ENCODE results near the gene RPL19. TPM values are rescaled to one million over a fixed set of nuclear protein-coding genes. Genes with fewer than 3 reads are reported as not detected.

The RPL19 gene
- total RNA-seq, 1 donor, result 3,292 TPM

DNA sequence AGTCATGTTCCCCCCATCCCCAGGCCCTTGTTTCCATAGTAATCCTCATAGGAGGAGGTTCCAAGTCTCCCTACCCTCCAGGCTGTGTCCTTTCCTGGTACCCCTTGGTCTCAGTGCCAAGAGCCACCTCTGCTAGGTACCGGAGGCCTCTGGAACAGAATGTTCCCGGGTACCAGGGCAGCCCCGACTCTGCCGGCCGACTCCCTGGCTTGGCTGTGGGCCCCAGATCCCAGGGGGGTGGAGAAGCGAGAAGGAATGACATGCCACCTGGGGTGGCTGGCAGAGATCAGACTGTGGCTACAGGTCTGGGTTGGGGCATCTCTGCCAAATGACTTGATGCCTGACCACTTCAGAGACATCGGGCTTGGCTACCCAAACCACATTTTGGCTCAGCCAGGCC is 22.1 kb downstream of the RPL19 start:
- peaks cover 17% of the 10 kb centered on the region for H3K4me1 ChIP-seq (ENCODE audit: insufficient read depth, low read length)

DNA sequence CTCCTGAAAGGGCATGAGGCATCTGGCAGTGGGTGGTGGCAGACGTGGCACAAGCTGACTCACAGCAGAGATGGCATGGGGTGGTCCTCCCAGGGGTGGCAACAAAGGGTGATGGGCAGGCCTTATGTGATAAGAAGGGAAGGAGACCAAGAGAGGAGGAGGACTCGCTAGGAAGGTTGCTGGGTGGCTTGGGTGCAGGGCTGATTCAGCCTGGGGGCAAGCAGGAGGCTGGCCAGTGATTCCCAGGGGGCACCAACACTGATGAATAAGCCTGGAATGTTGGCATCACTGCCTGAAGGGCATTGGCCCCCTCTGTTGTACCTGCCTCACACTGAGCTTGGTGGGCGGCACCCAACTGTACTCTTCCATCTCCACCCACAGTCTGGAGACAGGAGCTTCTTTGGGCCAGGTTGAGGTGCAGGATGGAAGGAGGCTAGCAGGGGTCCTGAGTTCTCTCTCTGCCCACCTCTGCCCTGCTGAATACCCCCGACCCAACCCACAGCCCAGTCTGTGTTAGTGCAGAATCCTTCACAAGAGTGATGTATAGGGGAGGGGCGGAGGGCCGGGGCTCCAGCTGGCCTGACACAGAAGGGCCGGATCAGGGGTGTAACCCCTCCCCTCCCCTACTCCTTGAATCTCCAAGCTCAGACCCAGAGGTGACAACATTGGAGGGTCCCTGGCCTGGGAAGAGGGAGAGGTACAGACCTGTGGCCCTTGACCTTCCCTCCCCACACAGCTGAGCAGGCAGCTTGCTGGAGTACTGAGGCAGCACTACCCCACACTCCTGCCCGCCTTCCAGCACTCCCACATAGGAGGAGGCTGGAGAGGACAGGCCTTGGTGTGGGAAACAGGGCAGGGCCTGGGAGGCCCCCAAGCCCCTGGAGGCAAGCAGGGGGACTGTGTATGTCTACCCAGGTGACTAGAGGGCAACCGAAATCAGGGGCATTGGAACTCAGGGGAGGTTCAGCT is 23.1 kb downstream of the RPL19 start:
- Histone ChIP-seq H3K9me3 (ENCODE audit: low read depth, low read length) (no peaks in the 10 kb centered on the region), H3K4me1 (ENCODE audit: insufficient read depth, low read length) (peaks cover 17% of the 10 kb centered on the region), H3K27me3 (ENCODE audit: insufficient read depth, low read length) (peaks cover 42% of the 10 kb centered on the region), H3K4me3 (ENCODE audit: low read length) (no peak overlapping the region)

More for the DNA sequence above, 22.1 kb downstream of the RPL19 start:
- Histone ChIP-seq H3K4me3 (ENCODE audit: low read length) (no peak overlapping the region), H3K9me3 (ENCODE audit: low read depth, low read length) (no peaks in the 10 kb centered on the region), H3K27me3 (ENCODE audit: insufficient read depth, low read length) (peaks cover 33% of the 10 kb centered on the region)

DNA sequence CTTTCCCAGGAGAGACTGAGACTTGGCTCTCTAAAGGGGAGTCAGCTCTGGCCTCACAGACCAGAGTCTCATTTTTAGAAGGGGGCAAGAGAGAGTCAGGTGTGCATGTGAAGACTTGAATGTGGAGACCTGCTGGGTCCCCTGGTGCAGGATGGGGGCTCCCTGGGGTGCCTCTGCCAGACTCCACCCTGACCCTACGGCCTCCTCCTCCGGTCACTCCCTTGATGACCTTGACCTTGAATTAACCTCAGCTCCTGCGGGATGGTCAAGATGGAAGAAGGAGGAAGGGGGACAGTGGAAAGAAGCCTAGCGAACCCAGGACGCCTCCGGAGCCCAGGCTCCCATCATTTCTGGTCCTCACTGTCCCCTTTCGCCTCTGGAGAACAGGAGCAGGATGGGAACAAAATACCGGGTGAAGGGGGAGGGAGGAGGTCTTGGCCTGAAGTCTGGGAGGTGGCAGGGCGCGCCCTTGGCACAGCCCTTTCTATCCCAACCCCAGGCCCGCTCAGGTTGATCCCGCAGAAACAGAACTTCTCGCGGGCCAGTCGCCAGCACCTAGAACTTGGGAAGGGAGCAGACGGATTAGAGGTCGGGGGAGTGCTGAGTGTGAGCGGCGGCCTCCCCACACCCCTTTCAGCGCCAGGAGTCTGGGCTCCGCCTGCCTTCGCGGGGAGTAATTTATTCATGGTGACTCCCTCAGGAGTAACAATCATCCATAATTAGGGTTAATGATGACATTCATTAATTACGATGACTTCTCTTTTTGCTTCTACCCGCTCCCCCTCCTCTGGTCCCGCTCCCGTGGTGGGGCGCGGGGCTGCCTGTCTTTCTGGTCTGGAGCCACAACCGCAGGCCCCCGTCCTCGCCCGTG is 24.1 kb downstream of the RPL19 start:
- no peak overlapping the region for H3K4me3 ChIP-seq (ENCODE audit: low read length)
- H3K4me1 ChIP-seq (ENCODE audit: insufficient read depth, low read length), result peaks cover 17% of the 10 kb centered on the region
- H3K27me3 ChIP-seq (ENCODE audit: insufficient read depth, low read length), result peaks cover 42% of the 10 kb centered on the region
- no peaks in the 10 kb centered on the region for H3K9me3 ChIP-seq (ENCODE audit: low read depth, low read length)

DNA sequence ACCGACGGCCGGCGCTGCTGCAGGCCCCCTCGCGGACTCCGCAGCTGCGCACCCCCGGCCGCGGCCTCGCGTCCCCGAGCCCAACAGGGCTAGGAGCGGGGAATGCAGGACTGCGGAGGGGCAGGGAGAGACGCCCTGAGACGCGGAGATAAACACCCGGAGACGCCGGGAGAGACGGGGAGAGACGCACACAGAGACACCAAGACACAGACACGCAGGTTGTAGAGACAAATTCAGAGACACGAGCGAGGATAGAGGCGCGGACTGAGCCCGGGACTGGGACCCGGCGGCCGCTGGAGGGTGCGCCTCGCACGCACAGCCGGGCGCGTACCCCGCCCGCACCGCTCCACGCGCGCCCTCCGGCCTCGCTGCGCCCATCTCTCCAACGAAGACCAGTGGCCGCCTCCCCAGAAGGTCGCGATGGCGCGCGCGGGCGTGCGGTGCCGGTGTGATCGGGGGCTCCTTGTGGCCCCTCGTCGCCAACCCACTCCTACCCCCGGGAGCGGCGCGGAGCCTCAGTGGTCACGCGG is 24.8 kb downstream of the RPL19 start:
- peaks cover 17% of the 10 kb centered on the region for H3K4me1 ChIP-seq (ENCODE audit: insufficient read depth, low read length)
- H3K27me3 ChIP-seq (ENCODE audit: insufficient read depth, low read length), result peaks cover 42% of the 10 kb centered on the region
- H3K9me3 ChIP-seq (ENCODE audit: low read depth, low read length), result no peaks in the 10 kb centered on the region
- H3K4me3 ChIP-seq (ENCODE audit: low read length), result no peak overlapping the region

DNA sequence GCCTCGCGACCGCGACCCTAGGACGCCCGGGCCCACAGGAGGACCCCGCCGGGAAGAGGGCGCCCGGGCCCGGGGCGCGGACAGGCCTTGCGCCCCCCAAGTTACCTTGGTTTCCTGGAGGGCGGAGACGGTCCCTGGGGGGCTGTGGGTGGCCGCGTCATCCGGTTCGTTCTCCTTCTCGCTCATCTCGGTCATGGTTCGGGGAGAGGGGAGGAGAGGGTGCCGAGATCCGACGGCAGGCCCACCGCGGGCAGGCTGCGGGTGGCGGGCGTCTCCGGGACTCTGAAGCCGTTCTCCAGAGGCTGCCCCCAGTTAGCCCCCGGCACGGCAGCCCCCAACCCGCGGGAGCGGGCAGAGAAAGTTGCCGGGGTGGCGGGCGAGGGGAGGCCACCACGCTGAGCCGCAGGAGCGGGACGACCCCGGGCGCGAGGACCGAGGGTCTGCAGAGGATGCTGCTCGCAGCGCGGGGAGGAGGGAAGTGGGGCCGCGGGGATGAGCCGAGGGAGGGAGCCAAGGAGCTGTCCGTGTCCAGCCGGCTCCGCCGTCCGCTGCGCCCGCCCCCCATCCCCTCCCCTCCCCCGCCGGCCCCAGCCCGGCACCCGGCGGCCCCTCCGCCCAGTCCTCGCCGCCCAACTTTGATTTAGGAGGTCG is 25.4 kb downstream of the RPL19 start, which contains the start of gene STAC2:
Gene STAC2 (minus strand): TSS at position 638 of the 651 bp plus-strand sequence. CDS start 443 bp downstream, at position 195.
- Histone ChIP-seq H3K9me3 (ENCODE audit: low read depth, low read length) (no peaks in the 10 kb centered on the region), H3K4me3 (ENCODE audit: low read length) (no peak within 1 kb of the TSS), H3K27me3 (ENCODE audit: insufficient read depth, low read length) (peaks cover 42% of the 10 kb centered on the region), H3K4me1 (ENCODE audit: insufficient read depth, low read length) (peaks cover 17% of the 10 kb centered on the region)

DNA sequence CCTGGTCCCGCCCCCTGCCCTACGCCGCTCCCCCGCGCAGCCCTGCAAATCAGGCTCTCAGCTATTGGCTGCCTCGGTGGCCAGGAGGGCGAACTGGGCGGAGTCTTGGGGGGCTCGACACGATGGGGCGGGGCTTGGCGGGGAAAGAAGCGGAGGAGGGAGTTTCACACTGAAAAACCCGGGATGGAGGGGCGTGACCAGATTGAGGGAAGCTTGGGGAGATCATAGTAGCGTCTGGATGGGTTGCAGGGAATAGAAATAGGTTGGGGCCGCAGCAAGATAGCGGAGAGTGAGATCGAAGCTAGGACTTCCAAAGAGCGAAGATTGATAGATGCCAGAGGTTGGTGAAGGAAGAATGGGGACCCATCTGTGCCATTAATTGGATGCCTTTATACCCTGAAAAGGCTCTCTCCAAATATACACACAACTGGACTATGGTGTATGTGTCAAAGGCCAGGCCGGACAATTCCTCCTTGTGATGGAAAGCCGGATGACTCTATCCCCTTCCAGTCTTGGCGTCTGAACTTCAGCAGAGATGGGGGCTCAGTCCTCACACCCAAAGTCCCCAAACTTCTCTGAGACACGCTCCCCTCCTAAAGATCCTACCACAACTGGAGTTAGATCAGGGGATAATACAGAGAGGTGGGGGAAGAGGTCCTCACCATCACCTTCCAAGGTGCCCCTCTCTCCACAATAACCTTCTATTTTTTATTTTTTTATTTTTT is 26.0 kb downstream of the RPL19 start:
- no peaks in the 10 kb centered on the region for H3K9me3 ChIP-seq (ENCODE audit: low read depth, low read length)
- no peak overlapping the region for H3K4me3 ChIP-seq (ENCODE audit: low read length)
- H3K4me1 ChIP-seq (ENCODE audit: insufficient read depth, low read length), result peaks cover 17% of the 10 kb centered on the region
- H3K27me3 ChIP-seq (ENCODE audit: insufficient read depth, low read length), result peaks cover 42% of the 10 kb centered on the region

DNA sequence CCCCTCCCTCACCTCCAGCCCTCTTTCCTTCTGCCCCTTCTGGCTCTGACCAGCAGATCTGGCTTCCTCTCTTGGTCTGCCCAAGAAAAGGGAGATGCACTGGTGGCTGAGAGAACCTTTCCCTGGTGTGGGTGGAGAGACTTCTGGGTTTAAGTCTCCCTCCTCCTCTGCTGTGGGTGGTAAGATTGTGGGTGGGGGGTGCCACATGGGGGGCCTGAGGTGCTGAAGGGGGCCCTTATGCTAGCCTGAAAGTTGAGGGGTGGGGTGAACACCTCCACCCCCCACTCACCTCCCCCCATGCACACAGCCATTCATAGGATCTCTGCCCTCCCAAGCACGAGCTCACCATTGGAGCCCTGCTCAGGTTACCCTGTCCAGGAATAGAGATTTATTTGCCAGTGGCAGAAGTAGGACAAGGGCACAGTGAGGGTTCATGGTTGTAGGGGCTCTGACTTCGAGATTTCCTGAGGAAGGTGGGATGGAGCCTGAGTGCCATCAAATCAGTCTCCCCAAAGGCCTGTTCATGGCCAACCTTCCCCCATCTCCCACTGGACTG is 27.4 kb downstream of the RPL19 start:
- H3K4me3 ChIP-seq (ENCODE audit: low read length), result no peak overlapping the region
- H3K27me3 ChIP-seq (ENCODE audit: insufficient read depth, low read length), result peaks cover 47% of the 10 kb centered on the region
- H3K9me3 ChIP-seq (ENCODE audit: low read depth, low read length), result no peaks in the 10 kb centered on the region
- peaks cover 25% of the 10 kb centered on the region for H3K4me1 ChIP-seq (ENCODE audit: insufficient read depth, low read length)

DNA sequence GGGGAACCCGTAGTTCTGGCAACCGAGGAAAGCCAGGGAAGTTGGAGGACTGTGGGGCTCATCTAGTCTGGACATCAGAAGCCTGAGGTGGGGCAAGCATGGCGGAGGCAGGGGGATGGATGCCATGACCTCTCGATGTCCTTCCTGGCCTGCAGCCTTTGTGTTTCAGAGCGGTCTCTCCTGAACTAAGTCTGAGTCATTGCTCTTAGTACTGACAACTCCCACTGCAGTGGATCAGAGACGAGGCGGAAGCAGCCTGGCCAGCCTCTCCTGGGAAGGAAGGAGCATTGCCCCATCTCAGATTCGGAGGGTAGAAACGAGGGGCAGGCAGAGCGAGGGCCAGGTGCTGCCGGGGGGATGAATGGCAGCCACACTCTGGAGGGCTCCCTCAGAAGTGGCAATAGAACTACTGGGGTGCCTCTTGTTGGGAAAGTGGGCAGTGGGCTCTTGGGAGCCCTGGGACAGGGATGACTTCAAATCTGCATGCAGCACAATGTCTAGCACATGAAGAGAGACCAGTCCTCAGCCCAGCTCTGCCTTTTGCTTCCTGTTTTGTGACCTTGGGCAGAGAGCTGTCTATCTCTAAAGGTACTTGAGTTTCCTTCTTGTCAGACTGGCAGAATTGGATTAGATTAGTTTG is 29.3 kb downstream of the RPL19 start:
- Histone ChIP-seq H3K4me1 (ENCODE audit: insufficient read depth, low read length) (peaks cover 25% of the 10 kb centered on the region), H3K4me3 (ENCODE audit: low read length) (no peak overlapping the region), H3K27me3 (ENCODE audit: insufficient read depth, low read length) (peaks cover 36% of the 10 kb centered on the region), H3K9me3 (ENCODE audit: low read depth, low read length) (no peaks in the 10 kb centered on the region)

DNA sequence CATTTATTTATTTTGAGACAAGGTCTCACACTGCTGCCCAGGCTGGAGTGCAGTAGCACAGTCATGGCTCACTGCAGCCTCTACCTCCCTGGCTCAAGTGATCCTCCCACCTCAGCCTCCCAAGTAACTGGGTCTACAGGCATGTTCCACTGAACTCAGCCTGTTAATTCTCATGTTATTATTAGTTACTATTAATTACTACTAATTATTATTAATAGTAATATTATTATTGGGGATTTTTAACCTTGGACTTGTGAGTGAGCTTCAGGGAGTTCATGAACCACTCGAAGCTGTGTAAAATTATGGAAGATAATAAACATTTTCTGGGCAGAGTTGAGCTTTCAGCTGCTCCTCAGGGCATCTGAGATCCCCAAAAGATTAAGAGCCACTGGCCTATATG is 30.3 kb downstream of the RPL19 start:
- peaks cover 28% of the 10 kb centered on the region for H3K27me3 ChIP-seq (ENCODE audit: insufficient read depth, low read length)

DNA sequence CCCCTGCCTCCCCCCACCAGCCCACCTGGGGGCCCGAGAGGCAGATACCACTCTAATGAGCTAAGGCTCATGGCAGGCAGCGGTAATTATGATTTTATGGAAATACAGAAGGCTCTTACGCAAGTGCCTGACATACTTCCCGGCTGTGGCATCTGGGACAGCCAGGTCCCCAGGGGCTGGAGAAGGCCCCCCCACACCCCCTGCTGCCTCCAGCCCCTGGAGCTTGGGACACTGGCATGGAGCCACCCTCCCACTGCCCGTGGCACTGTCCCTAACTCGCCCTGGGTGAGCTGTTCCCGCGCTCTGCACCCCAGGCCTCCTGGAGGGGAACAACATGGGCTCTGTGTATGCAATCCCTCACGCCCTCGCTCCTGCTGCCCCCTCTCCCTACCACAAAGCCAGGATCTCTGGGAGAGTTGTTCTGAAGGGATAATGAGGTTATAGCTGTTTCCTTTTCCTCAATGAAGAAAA is 31.0 kb downstream of the RPL19 start:
- Histone ChIP-seq H3K9me3 (ENCODE audit: low read depth, low read length) (no peaks in the 10 kb centered on the region), H3K27me3 (ENCODE audit: insufficient read depth, low read length) (peaks cover 24% of the 10 kb centered on the region), H3K4me3 (ENCODE audit: low read length) (no peak overlapping the region), H3K4me1 (ENCODE audit: insufficient read depth, low read length) (peaks cover 17% of the 10 kb centered on the region)

More for the DNA sequence above, 30.3 kb downstream of the RPL19 start:
- Histone ChIP-seq H3K4me3 (ENCODE audit: low read length) (no peak overlapping the region), H3K4me1 (ENCODE audit: insufficient read depth, low read length) (peaks cover 17% of the 10 kb centered on the region), H3K9me3 (ENCODE audit: low read depth, low read length) (no peaks in the 10 kb centered on the region)

DNA sequence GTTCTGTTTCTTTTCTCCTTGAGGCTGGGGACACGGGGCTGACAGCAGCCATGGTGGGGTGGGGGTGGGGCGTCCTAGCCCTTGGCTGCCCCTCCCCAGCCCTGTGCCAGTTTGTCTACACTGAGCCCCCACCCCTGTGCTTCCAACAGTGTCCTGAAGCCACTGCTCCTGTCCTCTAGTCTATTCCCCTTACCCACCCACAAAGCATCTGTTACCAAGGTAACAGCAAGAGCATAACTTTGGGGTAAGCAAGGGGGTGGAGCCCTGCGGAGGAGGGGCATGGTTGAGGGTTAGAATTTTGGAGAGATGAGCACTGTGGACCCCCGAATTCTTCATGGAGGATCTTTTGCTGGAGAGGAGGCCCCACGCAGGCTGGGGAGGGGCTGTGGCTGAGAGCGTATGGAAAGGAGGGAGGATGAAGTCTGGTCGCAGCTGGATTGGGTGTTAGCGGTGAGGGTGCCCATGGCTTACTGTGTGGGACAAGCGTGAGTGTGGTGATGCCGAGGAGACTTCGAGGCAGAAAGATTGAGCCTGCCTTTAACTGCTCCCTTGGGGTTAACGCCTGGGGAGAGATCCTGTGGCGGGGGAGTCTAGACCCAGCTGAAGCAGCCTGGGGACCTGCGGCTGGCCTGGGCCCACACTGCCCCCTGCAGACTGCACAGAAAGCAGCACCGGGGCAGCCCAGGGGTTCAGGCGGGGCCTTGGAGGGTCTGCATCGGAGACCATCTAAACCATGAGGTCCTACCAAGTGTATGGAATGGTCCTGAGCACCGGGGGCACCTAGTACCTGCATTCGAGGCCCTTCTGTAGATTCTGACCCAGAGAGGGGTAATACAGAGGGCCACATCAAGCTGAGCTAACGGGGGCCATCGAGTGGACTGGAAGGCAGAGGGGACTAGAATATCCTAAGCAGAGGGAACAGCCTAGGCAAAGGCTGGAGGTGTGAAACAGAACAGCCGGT is 31.8 kb downstream of the RPL19 start:
- no peak overlapping the region for H3K4me3 ChIP-seq (ENCODE audit: low read length)
- H3K27me3 ChIP-seq (ENCODE audit: insufficient read depth, low read length), result peaks cover 16% of the 10 kb centered on the region

DNA sequence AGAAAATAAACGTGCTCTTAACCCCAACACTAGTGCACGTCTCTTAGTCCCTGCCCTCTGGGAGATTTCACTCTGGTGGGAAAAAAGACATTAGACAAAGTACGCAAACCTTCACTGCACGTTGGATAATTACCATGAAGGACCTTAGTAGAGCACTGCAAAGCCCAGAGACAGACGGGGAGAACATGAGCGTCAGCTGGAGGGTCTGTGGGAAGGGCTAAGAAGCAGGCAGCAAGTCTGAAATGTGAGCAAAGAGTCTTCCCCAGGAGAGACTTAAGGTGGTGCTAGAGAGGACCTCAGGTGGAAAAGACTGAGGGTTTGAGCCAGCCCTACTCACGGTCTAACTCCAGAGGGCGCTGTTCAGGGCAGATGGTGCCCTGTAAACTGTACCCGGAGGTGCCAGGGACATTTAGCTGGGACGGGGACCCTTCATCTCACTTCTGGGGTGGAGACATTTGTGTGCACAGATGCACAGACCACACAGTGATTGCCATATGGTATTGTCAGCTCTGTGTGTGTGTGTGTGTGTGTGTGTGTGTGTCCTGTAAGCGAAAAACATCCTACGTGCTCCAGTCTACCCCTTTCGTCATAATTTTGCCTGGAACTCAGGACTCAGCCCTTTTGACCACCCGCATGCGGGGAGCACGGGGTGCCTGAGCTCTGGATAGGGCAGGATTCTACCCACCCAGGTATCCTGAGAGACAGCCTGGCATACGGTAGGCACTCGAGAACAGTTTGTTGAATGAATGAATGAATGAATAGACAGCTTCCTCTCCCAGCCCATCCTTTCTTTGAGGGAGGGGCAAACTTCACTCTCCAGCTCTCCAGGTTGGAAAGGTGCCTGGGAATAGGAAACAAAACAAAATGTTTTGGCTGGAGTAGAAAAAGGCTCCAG is 35.7 kb downstream of the RPL19 start:
- peaks cover 37% of the 10 kb centered on the region for H3K4me1 ChIP-seq (ENCODE audit: insufficient read depth, low read length)
- H3K9me3 ChIP-seq (ENCODE audit: low read depth, low read length), result no peaks in the 10 kb centered on the region
- peaks cover 5% of the 10 kb centered on the region for H3K27me3 ChIP-seq (ENCODE audit: insufficient read depth, low read length)
- H3K4me3 ChIP-seq (ENCODE audit: low read length), result no peak overlapping the region

More for the DNA sequence above, 31.8 kb downstream of the RPL19 start:
- no peaks in the 10 kb centered on the region for H3K9me3 ChIP-seq (ENCODE audit: low read depth, low read length)
- H3K4me1 ChIP-seq (ENCODE audit: insufficient read depth, low read length), result peaks cover 14% of the 10 kb centered on the region

All from mononuclear cell (primary cell).